Right atrium auricular region (tissue), 2 donors: ENCODE measurements around the gene CNGB1. TPM values are rescaled to one million over a fixed set of nuclear protein-coding genes. Genes with fewer than 3 reads are reported as not detected.
"Not testable (repeated sequence)": the region's sequence is repeated elsewhere in the genome, so short reads cannot be mapped to it uniquely, and the experiment has no call there.

Experiments used
- DNase-seq: peaks from one replicate; pipeline ENCODE4 v3.0.0-alpha.2; 2019; ENCODE audit warnings: low spot score
- H3K27ac ChIP-seq, 2 donors: fragments of 200-600 bp; sonication (generic); 1 replicate in 1 of 2; 2 replicates in 1 of 2; pipeline ENCODE4 v1.5.1; 2016 to 2019
- H3K27me3 ChIP-seq, 2 donors: fragments of 200-600 bp; sonication (generic); one replicate each; pipeline versions ENCODE4 v1.5.1 to v1.6.0; 2017 to 2019
- H3K36me3 ChIP-seq: fragments of 200-600 bp; sonication (generic); one replicate; pipeline ENCODE4 v1.5.1; 2016
- H3K4me1 ChIP-seq, 2 donors: fragments of 200-600 bp; sonication (generic); one replicate each; pipeline versions ENCODE4 v1.5.1 to v1.6.0; 2017 to 2019
- H3K4me3 ChIP-seq, 2 donors: fragments of 200-600 bp; sonication (generic); 1 replicate in 1 of 2; 2 replicates in 1 of 2; pipeline ENCODE4 v1.5.1; 2017 to 2019; ENCODE audit warnings: mild to moderate bottlenecking in 1 of 2, moderate library complexity in 1 of 2
- H3K9me3 ChIP-seq, 2 donors: fragments of 200-600 bp; sonication (generic); one replicate each; pipeline ENCODE4 v1.5.1; 2019
- total RNA-seq, 2 donors: library from RNA; depleted of rRNA; stranded (reverse); fragments of >200 nt; gene quantifications; one replicate each; pipeline ENCODE4 v1.1.0, GENCODE V29; 2016
- TF ChIP-seq, protein P1 (sequence below), 2 donors: fragments of 200-600 bp; sonication (generic); IDR thresholded peaks; one replicate each; pipeline ENCODE4 v1.5.1; 2019; ENCODE audit warnings: antibody characterized with exemption in 2 of 2

CNGB1 gene
- total RNA-seq, 2 donors from 2014 or later: not detected

DNA sequence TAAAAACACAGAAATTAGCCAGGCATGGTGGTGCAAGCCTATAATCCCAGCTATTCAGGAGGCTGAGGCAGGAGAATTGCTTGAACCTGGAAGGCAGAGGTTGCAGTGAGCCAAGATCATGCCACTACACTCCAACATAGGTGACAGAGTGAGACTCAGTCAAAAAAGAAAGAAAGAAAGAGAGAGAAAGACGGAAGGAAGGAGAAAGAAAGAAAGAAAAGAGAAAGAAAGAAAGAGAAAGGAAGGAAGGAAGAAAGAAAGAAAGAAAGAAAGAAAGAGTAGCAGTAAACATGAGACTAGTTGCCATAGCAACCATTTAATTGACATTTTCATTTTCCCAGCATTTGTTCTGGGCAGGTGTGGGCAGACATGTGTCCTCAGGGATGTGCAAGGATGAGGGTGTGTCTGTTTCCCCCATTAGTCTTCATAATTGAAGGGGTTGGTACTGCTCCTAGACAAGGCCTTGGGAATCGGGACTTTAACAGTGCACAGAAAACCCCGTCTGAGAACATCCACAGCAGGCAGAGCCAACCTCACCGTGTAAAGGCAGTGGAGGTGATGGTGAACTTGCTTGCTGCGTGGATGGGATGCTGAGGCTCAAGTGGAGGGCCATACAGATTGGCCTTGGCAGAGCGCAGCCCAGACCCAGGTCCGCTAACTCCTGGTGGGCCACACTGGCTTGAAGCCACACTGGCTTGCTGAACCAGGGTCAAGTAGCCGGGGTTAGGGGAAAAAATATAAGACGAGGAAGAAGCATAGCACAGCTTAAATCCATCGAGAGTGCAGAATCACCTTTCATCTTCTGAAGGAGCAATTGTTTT, 133.4 kb downstream of the CNGB1 start:
- TF ChIP-seq, protein P1, sequence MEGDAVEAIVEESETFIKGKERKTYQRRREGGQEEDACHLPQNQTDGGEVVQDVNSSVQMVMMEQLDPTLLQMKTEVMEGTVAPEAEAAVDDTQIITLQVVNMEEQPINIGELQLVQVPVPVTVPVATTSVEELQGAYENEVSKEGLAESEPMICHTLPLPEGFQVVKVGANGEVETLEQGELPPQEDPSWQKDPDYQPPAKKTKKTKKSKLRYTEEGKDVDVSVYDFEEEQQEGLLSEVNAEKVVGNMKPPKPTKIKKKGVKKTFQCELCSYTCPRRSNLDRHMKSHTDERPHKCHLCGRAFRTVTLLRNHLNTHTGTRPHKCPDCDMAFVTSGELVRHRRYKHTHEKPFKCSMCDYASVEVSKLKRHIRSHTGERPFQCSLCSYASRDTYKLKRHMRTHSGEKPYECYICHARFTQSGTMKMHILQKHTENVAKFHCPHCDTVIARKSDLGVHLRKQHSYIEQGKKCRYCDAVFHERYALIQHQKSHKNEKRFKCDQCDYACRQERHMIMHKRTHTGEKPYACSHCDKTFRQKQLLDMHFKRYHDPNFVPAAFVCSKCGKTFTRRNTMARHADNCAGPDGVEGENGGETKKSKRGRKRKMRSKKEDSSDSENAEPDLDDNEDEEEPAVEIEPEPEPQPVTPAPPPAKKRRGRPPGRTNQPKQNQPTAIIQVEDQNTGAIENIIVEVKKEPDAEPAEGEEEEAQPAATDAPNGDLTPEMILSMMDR (IDR thresholded peaks at IDR 0.05): no peak
- DNase-seq: no peak
- H3K27ac ChIP-seq: no peak overlapping the region
- H3K27me3 ChIP-seq: no peaks in the 10 kb centered on the region
- no peaks in the 10 kb centered on the region for H3K4me1 ChIP-seq
- H3K9me3 ChIP-seq: no peaks in the 10 kb centered on the region
- no peaks in the 10 kb centered on the region for H3K36me3 ChIP-seq
- no peak overlapping the region for H3K4me3 ChIP-seq

DNA sequence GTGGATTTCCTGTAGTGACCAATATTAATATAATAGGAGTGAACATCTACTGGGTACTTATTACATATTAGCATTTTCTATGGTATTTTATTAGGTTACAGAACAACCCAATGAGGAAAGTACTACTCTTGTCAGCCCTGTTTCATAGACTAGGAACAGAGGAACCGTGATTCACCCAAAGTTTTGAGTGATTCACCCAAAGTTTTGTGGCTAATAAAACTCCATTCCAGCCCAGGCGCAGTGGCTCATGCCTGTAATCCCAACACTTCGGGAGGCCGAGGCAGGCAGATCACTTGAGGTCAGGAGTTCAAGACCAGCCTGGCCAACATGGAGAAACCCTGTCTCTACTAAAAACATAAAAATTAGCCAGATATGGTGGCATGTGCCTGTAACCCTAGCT, 135.5 kb downstream of the CNGB1 start:
- H3K4me3 ChIP-seq, H3K9me3 ChIP-seq, H3K4me1 ChIP-seq, H3K27me3 ChIP-seq, H3K27ac ChIP-seq, H3K36me3 ChIP-seq, DNase-seq: not testable (repeated sequence)

DNA sequence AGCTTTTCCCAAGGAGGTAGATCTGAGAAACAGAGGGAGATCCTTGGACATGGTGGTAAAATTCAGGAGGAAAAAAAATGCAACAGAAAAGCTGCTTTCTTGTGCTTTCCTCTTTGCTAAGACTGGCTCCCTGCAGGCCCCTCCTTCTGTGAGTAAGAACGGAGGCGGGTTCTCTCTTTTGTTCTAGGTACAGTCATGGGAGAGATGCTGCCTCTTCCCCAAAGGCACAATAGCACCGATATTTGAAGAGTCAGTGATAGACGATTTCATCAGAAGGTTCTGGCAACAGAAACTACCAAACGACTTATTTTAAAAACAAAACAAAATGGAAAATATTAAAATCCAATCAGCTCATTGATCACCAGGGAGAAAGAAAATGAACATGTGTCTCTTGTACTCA, 136.0 kb downstream of the CNGB1 start:
- Histone ChIP-seq H3K27ac (no peak overlapping the region), H3K4me1 (no peaks in the 10 kb centered on the region), H3K4me3 (no peak overlapping the region), H3K36me3 (no peaks in the 10 kb centered on the region), H3K9me3 (no peaks in the 10 kb centered on the region), H3K27me3 (no peaks in the 10 kb centered on the region)
- DNase-seq: no peak
- TF ChIP-seq, protein P1 (IDR thresholded peaks at IDR 0.05): no peak

Other genes starting within 250 kb of the CNGB1 start
- 10 to 100 TPM; 11.7 TPM for gene KATNB1, start 235.4 kb downstream of the CNGB1 start, total RNA-seq
- gene KIFC3, start 168.6 kb downstream of the CNGB1 start, total RNA-seq: 10 to 100 TPM; 40.6 to 59.5 TPM
- 1 to 10 TPM; 5.1 to 6.6 TPM for gene ZNF319, start 29.5 kb upstream of the CNGB1 start, total RNA-seq
- gene USB1, start 30.3 kb upstream of the CNGB1 start, total RNA-seq: 10 to 100 TPM; 32.2 to 43.2 TPM
- gene MMP15, start 54.6 kb upstream of the CNGB1 start, total RNA-seq: 10 to 100 TPM; 36.9 to 52.3 TPM
- gene CFAP20, start 158.3 kb upstream of the CNGB1 start, total RNA-seq: 10 to 100 TPM; 36.9 to 64.2 TPM
- 10 to 100 TPM; 17.2 to 18.1 TPM for gene CSNK2A2, start 227.0 kb upstream of the CNGB1 start, total RNA-seq